H9 (cell line): ENCODE measurements around the gene SLC44A2. TPM values are rescaled to one million over a fixed set of nuclear protein-coding genes. Genes with fewer than 3 reads are reported as not detected.

ENCODE experiments used
- DNase-seq: peaks from one replicate; pipeline ENCODE4 v3.0.0-alpha.2; 2017
- H2AFZ ChIP-seq: one replicate; pipeline ENCODE4 v1.6.1; 2013; ENCODE audit warnings: mild to moderate bottlenecking, low read length, control low read depth, moderate library complexity
- H2AK5ac ChIP-seq: 2 replicates; pipeline ENCODE4 v1.6.1; 2013; ENCODE audit warnings: low read length, control low read depth, mixed read lengths; ENCODE audit not compliant: insufficient read length
- H2BK120ac ChIP-seq: one replicate; pipeline ENCODE4 v1.6.1; 2013; ENCODE audit warnings: low read depth, mild to moderate bottlenecking, low read length, control low read depth, inconsistent platforms; ENCODE audit not compliant: poor library complexity, severe bottlenecking
- H2BK12ac ChIP-seq: 2 replicates; pipeline ENCODE4 v1.6.1; 2013; ENCODE audit warnings: low read length, control low read depth, mixed read lengths, low read depth; ENCODE audit not compliant: insufficient read length
- H2BK15ac ChIP-seq: 2 replicates; pipeline ENCODE4 v1.6.1; 2013; ENCODE audit warnings: low read depth, low read length, control low read depth
- H2BK20ac ChIP-seq: one replicate; pipeline ENCODE4 v1.6.1; 2013; ENCODE audit warnings: low read depth, mild to moderate bottlenecking, low read length, control low read depth, inconsistent platforms; ENCODE audit not compliant: poor library complexity, severe bottlenecking
- H2BK5ac ChIP-seq: 2 replicates; pipeline ENCODE4 v1.6.1; 2013; ENCODE audit warnings: low read length, control low read depth, mixed read lengths; ENCODE audit not compliant: insufficient read length
- H3K14ac ChIP-seq: 2 replicates; pipeline ENCODE4 v1.6.1; 2013; ENCODE audit warnings: low read length, control low read depth; ENCODE audit not compliant: insufficient read depth
- H3K18ac ChIP-seq: 2 replicates; pipeline ENCODE4 v1.6.1; 2013; ENCODE audit warnings: low read depth, mild to moderate bottlenecking, mixed read lengths, low read length, control low read depth; ENCODE audit not compliant: insufficient read length
- H3K23ac ChIP-seq: 2 replicates; pipeline ENCODE4 v1.6.1; 2013; ENCODE audit warnings: low read length, control low read depth, mixed read lengths, low read depth; ENCODE audit not compliant: insufficient read length
- H3K23me2 ChIP-seq: 2 replicates; pipeline ENCODE4 v1.6.1; 2013; ENCODE audit warnings: low read depth, mild to moderate bottlenecking, mixed read lengths, low read length, control low read depth; ENCODE audit not compliant: insufficient read length, poor library complexity, severe bottlenecking
- H3K27ac ChIP-seq: 2 replicates; pipeline ENCODE4 v1.5.1; 2013; ENCODE audit warnings: low read length, control low read depth, mixed read lengths, low read depth; ENCODE audit not compliant: insufficient read length
- H3K27me3 ChIP-seq: 2 replicates; pipeline ENCODE4 v1.6.1; 2013; ENCODE audit warnings: low read length, control low read depth, inconsistent platforms; ENCODE audit not compliant: insufficient read depth
- H3K4ac ChIP-seq: 2 replicates; pipeline ENCODE4 v1.6.1; 2013; ENCODE audit warnings: low read depth, mild to moderate bottlenecking, control low read depth, inconsistent platforms, low read length, moderate library complexity
- H3K4me1 ChIP-seq: 2 replicates; pipeline ENCODE4 v1.6.1; 2013; ENCODE audit warnings: low read length, control low read depth, inconsistent platforms; ENCODE audit not compliant: insufficient read depth
- H3K4me2 ChIP-seq: 2 replicates; pipeline ENCODE4 v1.6.1; 2013; ENCODE audit warnings: low read length, control low read depth, mixed read lengths; ENCODE audit not compliant: insufficient read length, insufficient read depth
- H3K56ac ChIP-seq: 2 replicates; pipeline ENCODE4 v1.6.1; 2013; ENCODE audit warnings: low read depth, mild to moderate bottlenecking, mixed read lengths, low read length, control low read depth; ENCODE audit not compliant: insufficient read length
- H3K79me1 ChIP-seq: 2 replicates; pipeline ENCODE4 v1.6.1; 2013; ENCODE audit warnings: low read depth, mild to moderate bottlenecking, moderate library complexity, low read length, control low read depth, inconsistent platforms; ENCODE audit not compliant: insufficient read depth, poor library complexity, severe bottlenecking
- H3K79me2 ChIP-seq: 2 replicates; pipeline ENCODE4 v1.6.1; 2013; ENCODE audit warnings: low read length, control low read depth, inconsistent platforms; ENCODE audit not compliant: insufficient read depth
- H3K9ac ChIP-seq: 2 replicates; pipeline ENCODE4 v1.6.1; 2013; ENCODE audit warnings: low read length, control low read depth, mixed read lengths; ENCODE audit not compliant: insufficient read length; ENCODE audit errors: extremely low read depth
- H3K9me3 ChIP-seq: one replicate; pipeline ENCODE4 v1.6.1; 2013; ENCODE audit warnings: low read depth, low read length, inconsistent platforms; ENCODE audit not compliant: control insufficient read depth
- H3T11ph ChIP-seq: one replicate; pipeline ENCODE4 v1.6.1; 2013; ENCODE audit warnings: mild to moderate bottlenecking, low read length, control low read depth, inconsistent platforms
- H4K20me1 ChIP-seq: one replicate; pipeline ENCODE4 v1.6.1; 2013; ENCODE audit not compliant: control insufficient read depth, insufficient read length, insufficient read depth
- H4K5ac ChIP-seq: 2 replicates; pipeline ENCODE4 v1.6.1; 2013; ENCODE audit warnings: low read depth, mild to moderate bottlenecking, mixed read lengths, low read length, control low read depth; ENCODE audit not compliant: insufficient read length
- H4K8ac ChIP-seq: replicated peaks from 2 replicates; pipeline ENCODE4 v1.6.1; 2013; ENCODE audit warnings: low read length, control low read depth, mixed read lengths, low read depth; ENCODE audit not compliant: insufficient read length
- H4K91ac ChIP-seq: 2 replicates; pipeline ENCODE4 v1.6.1; 2013; ENCODE audit warnings: low read depth, mild to moderate bottlenecking, moderate library complexity, mixed read lengths, low read length, control low read depth; ENCODE audit not compliant: insufficient read length
- H3K27ac Mint-ChIP-seq, 3 experiments: 2 replicates in 2 of 3; 3 replicates in 1 of 3; pipeline ENCODE4 v1.8.0; 2020 to 2021; ENCODE audit warnings: mixed read lengths in 3 of 3, mild to moderate bottlenecking in 1 of 3, moderate library complexity in 1 of 3
- H3K27me3 Mint-ChIP-seq: 2 replicates; pipeline ENCODE4 v1.8.0; 2021; ENCODE audit warnings: low read depth, mild to moderate bottlenecking, moderate library complexity, mixed read lengths
- H3K36me3 Mint-ChIP-seq, 3 experiments: 2 replicates in 2 of 3; 3 replicates in 1 of 3; pipeline ENCODE4 v1.8.0; 2020 to 2021; ENCODE audit warnings: low read depth in 3 of 3, mixed read lengths in 3 of 3; ENCODE audit not compliant: insufficient read depth in 1 of 3
- H3K4me1 Mint-ChIP-seq, 2 experiments: 2 replicates each; pipeline ENCODE4 v1.8.0; 2020; ENCODE audit warnings: mixed read lengths in 2 of 2
- H3K4me3 Mint-ChIP-seq, 2 experiments: 2 replicates in 1 of 2; 3 replicates in 1 of 2; pipeline ENCODE4 v1.8.0; 2020 to 2021; ENCODE audit warnings: mild to moderate bottlenecking in 2 of 2, mixed read lengths in 2 of 2, moderate library complexity in 1 of 2
- H3K9me3 Mint-ChIP-seq, 2 experiments: 2 replicates in 1 of 2; 3 replicates in 1 of 2; pipeline ENCODE4 v1.8.0; 2020; ENCODE audit warnings: mild to moderate bottlenecking in 2 of 2, mixed read lengths in 2 of 2, moderate library complexity in 1 of 2
- WGBS: extraction: QIAGEN DNeasy Blood & Tissue Kit; methylation state at CpG from one replicate; pipeline ENCODE4 v1.1.7; 2013; ENCODE audit warnings: missing lambda C conversion rate, low lambda C conversion rate, mixed read lengths; ENCODE audit not compliant: insufficient read length; ENCODE audit errors: extremely low coverage; 5-methylcytosine and 5-hydroxymethylcytosine counted together
- total RNA-seq: library from RNA; stranded (reverse); gene quantifications from 2 replicates; pipeline ENCODE4 v1.2.1, GENCODE V29; 2021
- TF ChIP-seq, protein P1 (sequence below): fragments of 200-600 bp; sonication (generic); conservative IDR thresholded peaks from 3 replicates; pipeline ENCODE4 v1.8.0; 2021; ENCODE audit warnings: antibody characterized with exemption, mild to moderate bottlenecking

Gene SLC44A2
- total RNA-seq, 1 experiment from 2014 or later = 121 TPM

DNA sequence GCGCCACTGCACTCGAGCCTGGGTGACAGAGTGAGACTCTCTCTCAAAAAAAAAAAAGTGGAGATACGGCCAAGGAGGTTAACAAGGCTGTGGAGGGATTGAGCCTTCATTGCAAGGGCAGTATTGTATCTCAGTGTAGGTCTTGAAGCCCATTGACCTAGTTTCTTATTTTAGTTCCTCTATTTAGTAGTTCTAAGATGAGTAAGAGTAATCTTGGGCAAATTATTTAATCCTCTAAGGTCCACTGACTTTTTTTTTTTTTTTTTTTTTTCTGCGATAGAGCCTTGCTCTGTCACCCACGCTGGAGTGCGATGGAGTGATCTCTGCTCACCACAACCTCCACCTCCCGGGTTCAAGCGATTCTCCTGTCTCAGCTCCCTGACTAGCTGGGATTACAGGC is 14.5 kb downstream of the SLC44A2 start:
- H3K36me3 Mint-ChIP-seq = peaks cover 42 to 86% (median 75%) of the 10 kb centered on the region in 3 experiments; a peak in 6 of 7 replicates
- no peaks in the 10 kb centered on the region for H3K9me3 ChIP-seq
- no peaks in the 10 kb centered on the region for H3K27me3 ChIP-seq
- H3K23ac ChIP-seq = no peak overlapping the region
- no peak overlapping the region for H3K14ac ChIP-seq
- H3K9ac ChIP-seq = no peak overlapping the region
- H3K4ac ChIP-seq = no peak overlapping the region
- no peak overlapping the region for H2BK5ac ChIP-seq
- H3K27ac ChIP-seq = no peak overlapping the region
- H3K27ac Mint-ChIP-seq = no peak overlapping the region
- no peaks in the 10 kb centered on the region for H3K23me2 ChIP-seq
- no peak overlapping the region for H3K4me3 Mint-ChIP-seq
- H3K18ac ChIP-seq = no peak overlapping the region
- no peak overlapping the region for H2AK5ac ChIP-seq
- peaks cover 34 to 41% of the 10 kb centered on the region in 2 experiments for H3K4me1 Mint-ChIP-seq
- TF ChIP-seq, protein P1, sequence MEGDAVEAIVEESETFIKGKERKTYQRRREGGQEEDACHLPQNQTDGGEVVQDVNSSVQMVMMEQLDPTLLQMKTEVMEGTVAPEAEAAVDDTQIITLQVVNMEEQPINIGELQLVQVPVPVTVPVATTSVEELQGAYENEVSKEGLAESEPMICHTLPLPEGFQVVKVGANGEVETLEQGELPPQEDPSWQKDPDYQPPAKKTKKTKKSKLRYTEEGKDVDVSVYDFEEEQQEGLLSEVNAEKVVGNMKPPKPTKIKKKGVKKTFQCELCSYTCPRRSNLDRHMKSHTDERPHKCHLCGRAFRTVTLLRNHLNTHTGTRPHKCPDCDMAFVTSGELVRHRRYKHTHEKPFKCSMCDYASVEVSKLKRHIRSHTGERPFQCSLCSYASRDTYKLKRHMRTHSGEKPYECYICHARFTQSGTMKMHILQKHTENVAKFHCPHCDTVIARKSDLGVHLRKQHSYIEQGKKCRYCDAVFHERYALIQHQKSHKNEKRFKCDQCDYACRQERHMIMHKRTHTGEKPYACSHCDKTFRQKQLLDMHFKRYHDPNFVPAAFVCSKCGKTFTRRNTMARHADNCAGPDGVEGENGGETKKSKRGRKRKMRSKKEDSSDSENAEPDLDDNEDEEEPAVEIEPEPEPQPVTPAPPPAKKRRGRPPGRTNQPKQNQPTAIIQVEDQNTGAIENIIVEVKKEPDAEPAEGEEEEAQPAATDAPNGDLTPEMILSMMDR = no peak
- no peak overlapping the region for H2BK15ac ChIP-seq
- H3T11ph ChIP-seq = no peak overlapping the region
- H2BK12ac ChIP-seq = no peak overlapping the region
- H3K56ac ChIP-seq = no peak overlapping the region
- no peaks in the 10 kb centered on the region for H3K79me2 ChIP-seq
- no peak overlapping the region for H3K4me2 ChIP-seq
- no peak overlapping the region for H2BK20ac ChIP-seq
- WGBS = no CpG with 5 or more reads among the region's 8 CpGs
- H2BK120ac ChIP-seq = no peak overlapping the region
- no peaks in the 10 kb centered on the region for H4K20me1 ChIP-seq
- H4K91ac ChIP-seq = no peak overlapping the region
- no peak for DNase-seq
- H3K27me3 Mint-ChIP-seq = no peaks in the 10 kb centered on the region
- H4K8ac ChIP-seq = no peak overlapping the region
- H3K9me3 Mint-ChIP-seq = no peaks in the 10 kb centered on the region
- no peak overlapping the region for H2AFZ ChIP-seq
- no peak overlapping the region for H4K5ac ChIP-seq
- H3K79me1 ChIP-seq = no peaks in the 10 kb centered on the region
- peaks cover 3% of the 10 kb centered on the region; the same call in 1 of the 2 replicates for H3K4me1 ChIP-seq
